T-helper 22 cell (primary cell): ENCODE data around the gene KRTAP10-4.
"Not testable (repeated sequence)": the region's sequence is repeated elsewhere in the genome, so short reads cannot be mapped to it uniquely, and the experiment has no call there.

Source experiments
- DNase-seq: peaks from one replicate; pipeline ENCODE4 v3.0.0-alpha.2; 2020; ENCODE audit warnings: low read depth

Gene KRTAP10-4

GRCh38 chr21:44558329-44558675, 15.2 kb upstream of the KRTAP10-4 start:
- DNase-seq, result not testable (repeated sequence)

- no peak for DNase-seq
These were observed 14.8 kb upstream of the KRTAP10-4 start, which contains the start of gene KRTAP10-3 for GRCh38 chr21:44558695-44559094. KRTAP10-3 (minus strand) TSS chr21:44558795; CDS start chr21:44558715, 80 bp downstream.

- no peak for DNase-seq
These were observed 9.4 kb upstream of the KRTAP10-4 start for GRCh38 chr21:44564099-44564498.

GRCh38 chr21:44564886-44565598, 8.5 kb upstream of the KRTAP10-4 start:
- no peak for DNase-seq

- no peak for DNase-seq
These were observed 7.1 kb upstream of the KRTAP10-4 start for GRCh38 chr21:44566403-44566802.

- DNase-seq, result no peak
These were observed 5.9 kb upstream of the KRTAP10-4 start for GRCh38 chr21:44567481-44568171.

GRCh38 chr21:44568261-44568660, 5.3 kb upstream of the KRTAP10-4 start:
- DNase-seq, result no peak

GRCh38 chr21:44568667-44569556, 4.6 kb upstream of the KRTAP10-4 start:
- no peak for DNase-seq

GRCh38 chr21:44569861-44570517, 3.5 kb upstream of the KRTAP10-4 start:
- DNase-seq, result no peak

GRCh38 chr21:44571296-44571695, 2.2 kb upstream of the KRTAP10-4 start:
- no peak for DNase-seq

GRCh38 chr21:44571844-44572782, 1.4 kb upstream of the KRTAP10-4 start:
- no peak for DNase-seq

- DNase-seq, result no peak
These were observed 458 bp upstream of the KRTAP10-4 start for GRCh38 chr21:44572959-44573583.

GRCh38 chr21:44574457-44575306, 1.2 kb downstream of the KRTAP10-4 start:
- DNase-seq, result no peak

- no peak for DNase-seq
These were observed 1.9 kb downstream of the KRTAP10-4 start for GRCh38 chr21:44575307-44576024.

GRCh38 chr21:44576025-44576420, 2.5 kb downstream of the KRTAP10-4 start:
- DNase-seq, result no peak

- DNase-seq, result no peak
These were observed 5.0 kb downstream of the KRTAP10-4 start for GRCh38 chr21:44578371-44579055.

- DNase-seq, result no peak
These were observed 5.7 kb downstream of the KRTAP10-4 start for GRCh38 chr21:44579056-44579832.

GRCh38 chr21:44579833-44580144, 6.3 kb downstream of the KRTAP10-4 start:
- no peak for DNase-seq
